ENCODE results near the gene LKAAEAR1.

LKAAEAR1 gene

DNA sequence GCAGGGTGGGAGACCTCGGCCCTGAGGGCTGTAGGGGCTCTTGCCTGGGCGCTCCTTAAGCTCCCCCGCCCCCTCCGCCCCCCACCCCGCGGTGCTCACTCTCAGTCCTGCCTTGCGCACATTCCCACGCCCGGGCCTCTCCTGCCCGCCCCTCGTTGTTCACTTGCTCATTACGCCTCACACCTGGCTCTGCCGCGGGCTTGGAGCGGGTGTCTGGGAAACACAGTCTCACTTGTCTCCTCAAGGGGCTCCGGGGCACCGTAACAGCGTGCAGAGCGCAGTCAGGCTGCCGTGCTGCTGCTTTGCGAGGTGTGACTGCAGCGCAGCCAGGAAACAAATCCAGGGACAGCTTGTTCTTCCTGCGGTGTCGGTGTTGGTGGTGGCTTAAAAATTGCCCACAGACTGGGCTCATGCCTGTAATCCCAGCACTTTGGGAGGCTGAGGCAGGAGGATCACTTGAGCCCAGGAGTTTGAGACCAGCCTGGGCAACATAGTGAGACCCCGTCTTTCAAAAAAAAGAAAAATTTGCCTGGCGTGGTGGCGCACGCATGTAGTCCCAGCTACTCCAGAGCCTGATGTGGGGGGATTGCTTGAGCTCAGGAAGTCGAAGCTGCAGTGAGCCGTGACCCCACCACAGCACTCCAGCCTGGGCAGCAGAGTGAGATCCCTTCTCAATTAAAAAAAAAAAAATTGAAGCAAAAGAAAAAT is 18.6 kb upstream of the LKAAEAR1 start:
- TF ChIP-seq, protein P1, sequence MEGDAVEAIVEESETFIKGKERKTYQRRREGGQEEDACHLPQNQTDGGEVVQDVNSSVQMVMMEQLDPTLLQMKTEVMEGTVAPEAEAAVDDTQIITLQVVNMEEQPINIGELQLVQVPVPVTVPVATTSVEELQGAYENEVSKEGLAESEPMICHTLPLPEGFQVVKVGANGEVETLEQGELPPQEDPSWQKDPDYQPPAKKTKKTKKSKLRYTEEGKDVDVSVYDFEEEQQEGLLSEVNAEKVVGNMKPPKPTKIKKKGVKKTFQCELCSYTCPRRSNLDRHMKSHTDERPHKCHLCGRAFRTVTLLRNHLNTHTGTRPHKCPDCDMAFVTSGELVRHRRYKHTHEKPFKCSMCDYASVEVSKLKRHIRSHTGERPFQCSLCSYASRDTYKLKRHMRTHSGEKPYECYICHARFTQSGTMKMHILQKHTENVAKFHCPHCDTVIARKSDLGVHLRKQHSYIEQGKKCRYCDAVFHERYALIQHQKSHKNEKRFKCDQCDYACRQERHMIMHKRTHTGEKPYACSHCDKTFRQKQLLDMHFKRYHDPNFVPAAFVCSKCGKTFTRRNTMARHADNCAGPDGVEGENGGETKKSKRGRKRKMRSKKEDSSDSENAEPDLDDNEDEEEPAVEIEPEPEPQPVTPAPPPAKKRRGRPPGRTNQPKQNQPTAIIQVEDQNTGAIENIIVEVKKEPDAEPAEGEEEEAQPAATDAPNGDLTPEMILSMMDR (IDR thresholded peaks at IDR 0.05; ENCODE audit: low read depth, low read length) = no peak
- H3K4me1 ChIP-seq = peaks cover 13% of the 10 kb centered on the region
- H3K27me3 ChIP-seq = no peaks in the 10 kb centered on the region
- H3K9me3 ChIP-seq = no peaks in the 10 kb centered on the region
- peak overlapping the region; percentile 77 for H3K4me3 ChIP-seq (ENCODE audit: low read depth, low read length)
- H3K36me3 ChIP-seq = peaks cover 7% of the 10 kb centered on the region; the same call in 1 of the 2 replicates
- peak; percentile 57 for DNase-seq

GRCh38 chr20:64101731-64102621 is 17.8 kb upstream of the LKAAEAR1 start:
- peak; percentile 90 for DNase-seq
- H3K9me3 ChIP-seq = no peaks in the 10 kb centered on the region
- H3K36me3 ChIP-seq = 0 out of 2 replicates have a peak, but pooled peaks cover 7% of the 10 kb centered on the region
- H3K4me1 ChIP-seq = peaks cover 5% of the 10 kb centered on the region
- TF ChIP-seq, protein P1 (IDR thresholded peaks at IDR 0.05; ENCODE audit: low read depth, low read length) = peak; percentile 82
- no peaks in the 10 kb centered on the region for H3K27me3 ChIP-seq
- H3K4me3 ChIP-seq (ENCODE audit: low read depth, low read length) = peak overlapping the region; percentile 77

- no peak for DNase-seq
Measured at GRCh38 chr20:64100946-64101688, 16.9 kb upstream of the LKAAEAR1 start.

DNA sequence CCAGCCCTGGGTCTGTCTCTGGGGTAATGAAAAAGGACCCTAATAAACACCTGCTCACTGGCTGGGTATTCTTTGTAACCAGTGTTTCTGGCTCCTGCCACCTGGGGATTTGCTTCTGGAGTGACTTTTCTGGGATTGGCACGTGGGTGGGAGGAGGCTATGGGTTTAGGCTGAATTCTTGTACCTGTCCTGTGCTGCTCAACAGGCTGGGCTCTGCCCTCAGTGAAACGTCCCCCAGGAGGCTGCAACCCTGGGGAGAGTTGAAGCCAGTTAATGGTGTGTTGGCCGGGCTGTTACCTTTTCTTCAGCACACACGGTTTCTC is 16.3 kb upstream of the LKAAEAR1 start:
- peak; percentile 3 for DNase-seq
- peaks cover 5% of the 10 kb centered on the region for H3K4me1 ChIP-seq
- no peak overlapping the region for H3K4me3 ChIP-seq (ENCODE audit: low read depth, low read length)
- H3K9me3 ChIP-seq = no peaks in the 10 kb centered on the region
- H3K36me3 ChIP-seq = 0 out of 2 replicates have a peak, but pooled peaks cover 7% of the 10 kb centered on the region
- no peaks in the 10 kb centered on the region for H3K27me3 ChIP-seq
- TF ChIP-seq, protein P1 (IDR thresholded peaks at IDR 0.05; ENCODE audit: low read depth, low read length) = no peak

More at GRCh38 chr20:64100946-64101688, 16.9 kb upstream of the LKAAEAR1 start:
- Histone ChIP-seq H3K9me3 (no peaks in the 10 kb centered on the region), H3K4me1 (peaks cover 5% of the 10 kb centered on the region), H3K36me3 (0 out of 2 replicates have a peak, but pooled peaks cover 7% of the 10 kb centered on the region), H3K4me3 (ENCODE audit: low read depth, low read length) (no peak overlapping the region), H3K27me3 (no peaks in the 10 kb centered on the region)
- TF ChIP-seq, protein P1 (IDR thresholded peaks at IDR 0.05; ENCODE audit: low read depth, low read length) = no peak

DNA sequence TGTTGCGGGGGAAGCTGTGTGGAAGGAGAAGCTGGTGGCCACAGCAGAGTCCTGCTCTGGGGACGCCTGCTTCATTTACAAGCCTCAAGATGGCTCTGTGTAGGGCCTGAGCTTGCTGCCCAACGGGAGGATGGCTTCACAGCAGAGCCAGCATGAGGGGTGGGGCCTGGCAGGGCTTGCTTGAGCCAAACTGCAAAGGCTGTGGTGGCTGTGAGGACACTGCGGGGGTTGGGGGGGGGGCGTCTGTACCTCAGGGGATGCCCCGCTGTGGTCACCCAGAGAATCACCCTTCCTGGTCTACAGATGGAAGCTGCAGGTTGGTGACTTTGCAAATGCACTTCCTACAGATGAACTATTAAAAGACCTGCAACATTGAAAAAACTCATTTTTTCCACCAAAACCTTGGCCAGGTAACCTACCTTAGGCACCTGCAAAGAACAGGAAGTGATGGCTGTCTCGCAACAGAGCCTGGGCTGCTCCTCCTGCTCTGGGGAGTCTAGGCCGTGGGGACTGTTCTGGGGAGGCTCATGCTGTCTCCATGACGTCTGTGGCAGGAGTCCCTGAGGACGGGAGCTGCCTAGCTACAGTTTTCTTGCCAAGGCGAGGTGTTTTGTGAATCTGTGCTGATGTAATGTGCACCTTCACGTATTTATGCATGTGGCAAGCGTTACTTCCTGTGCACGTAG is 15.8 kb upstream of the LKAAEAR1 start:
- H3K4me1 ChIP-seq = peaks cover 5% of the 10 kb centered on the region
- TF ChIP-seq, protein P1 (IDR thresholded peaks at IDR 0.05; ENCODE audit: low read depth, low read length) = no peak
- no peaks in the 10 kb centered on the region for H3K27me3 ChIP-seq
- H3K9me3 ChIP-seq = no peaks in the 10 kb centered on the region
- H3K4me3 ChIP-seq (ENCODE audit: low read depth, low read length) = no peak overlapping the region
- 0 out of 2 replicates have a peak, but pooled peaks cover 7% of the 10 kb centered on the region for H3K36me3 ChIP-seq
- DNase-seq = peak; percentile 14

Data from BE2C (cell line).